Measurements from ENCODE around the gene NR5A2. TPM values are rescaled to one million over a fixed set of nuclear protein-coding genes. Genes with fewer than 3 reads are reported as not detected.

Gene NR5A2
- 1 to 10 TPM; 3.8 to 9.0 (median 4.5) TPM for total RNA-seq

GRCh38 chr1:200027264-200027823 lies at the start of gene NR5A2:
NR5A2 (plus strand) TSS chr1:200027710; CDS start chr1:200027848, 138 bp downstream.
- WGBS, 2 donors = 91% methylated on average over 1 of the region's 1 CpG
- peaks cover 0 to 66% of the 10 kb centered on the region in 2 donors for H3K27me3 ChIP-seq

DNA sequence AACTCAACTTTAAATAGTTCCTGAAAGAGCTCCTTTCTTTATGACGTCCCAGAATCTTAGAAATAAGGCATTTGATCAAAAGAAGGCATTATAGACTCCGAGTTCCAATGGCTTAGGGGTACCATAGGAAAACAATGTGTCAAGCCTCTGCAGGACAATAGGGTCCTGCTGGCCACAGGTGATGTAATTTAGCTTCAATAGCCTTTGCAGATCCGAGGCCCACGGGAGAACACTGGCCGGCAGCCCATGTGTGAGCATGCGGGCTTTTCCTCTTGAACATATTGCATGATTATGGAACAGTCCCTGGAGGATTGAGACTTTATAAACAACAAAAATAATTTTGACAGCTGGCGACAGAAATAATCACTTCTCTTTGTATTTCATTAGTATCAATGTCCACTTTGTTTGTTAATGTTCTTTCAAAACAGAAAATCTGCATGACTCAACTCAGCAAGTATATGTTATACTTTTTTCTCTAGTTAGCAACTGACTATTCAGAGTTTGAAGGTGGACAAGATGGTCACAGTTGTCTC lies 49.0 kb upstream of the NR5A2 start:
- Histone ChIP-seq H3K27me3 (no peaks in the 10 kb centered on the region), H3K27ac (no peak overlapping the region), H3K9me3 (no peaks in the 10 kb centered on the region), H3K4me1 (no peaks in the 10 kb centered on the region), H3K36me3 (no peaks in the 10 kb centered on the region), H3K4me3 (no peak overlapping the region)
- WGBS, 2 donors = 33 to 35% methylated on average over 7 of the region's 7 CpGs
- TF ChIP-seq EP300 (IDR thresholded peaks at IDR 0.05) (no peak), CTCF (IDR thresholded peaks at IDR 0.05) (no peak), POLR2A (IDR thresholded peaks at IDR 0.05) (no peak)
- no peak for DNase-seq (ENCODE audit: low spot score in 2 of 2)

More at GRCh38 chr1:200027264-200027823, at the start of gene NR5A2:
- no peak within 1 kb of the TSS for H3K27ac ChIP-seq
- TF ChIP-seq CTCF (IDR thresholded peaks at IDR 0.05) (no peak), EP300 (IDR thresholded peaks at IDR 0.05) (no peak), POLR2A (IDR thresholded peaks at IDR 0.05) (no peak)
- H3K4me3 ChIP-seq = peak within 1 kb of the TSS in 1 of 4 donors; percentile 42
- no peak for DNase-seq (ENCODE audit: low spot score in 2 of 2)
- H3K4me1 ChIP-seq = peaks cover 0 to 15% (median 0%) of the 10 kb centered on the region in 4 donors
- H3K36me3 ChIP-seq = no peaks in the 10 kb centered on the region
- H3K9me3 ChIP-seq = no peaks in the 10 kb centered on the region

GRCh38 chr1:199979071-199979470 lies 48.4 kb upstream of the NR5A2 start:
- no peak for DNase-seq (ENCODE audit: low spot score in 2 of 2)
- no peaks in the 10 kb centered on the region for H3K36me3 ChIP-seq
- no peak overlapping the region for H3K4me3 ChIP-seq
- no peaks in the 10 kb centered on the region for H3K9me3 ChIP-seq
- no peaks in the 10 kb centered on the region for H3K4me1 ChIP-seq
- TF ChIP-seq CTCF (IDR thresholded peaks at IDR 0.05) (no peak), POLR2A (IDR thresholded peaks at IDR 0.05) (no peak), EP300 (IDR thresholded peaks at IDR 0.05) (no peak)
- no peaks in the 10 kb centered on the region for H3K27me3 ChIP-seq
- 90 to 91% methylated on average over 1 of the region's 1 CpG for WGBS, 2 donors
- H3K27ac ChIP-seq = no peak overlapping the region

GRCh38 chr1:199981584-199981983 lies 45.9 kb upstream of the NR5A2 start:
- H3K27me3 ChIP-seq = no peaks in the 10 kb centered on the region
- no peaks in the 10 kb centered on the region for H3K9me3 ChIP-seq
- no peaks in the 10 kb centered on the region for H3K4me1 ChIP-seq
- H3K27ac ChIP-seq = no peak overlapping the region
- no peak for TF ChIP-seq POLR2A (IDR thresholded peaks at IDR 0.05)
- no peak for TF ChIP-seq CTCF (IDR thresholded peaks at IDR 0.05)
- TF ChIP-seq EP300 (IDR thresholded peaks at IDR 0.05) = no peak
- DNase-seq (ENCODE audit: low spot score in 2 of 2) = no peak
- H3K36me3 ChIP-seq = no peaks in the 10 kb centered on the region
- no peak overlapping the region for H3K4me3 ChIP-seq
- 97 to 100% methylated on average over 1 of the region's 1 CpG for WGBS, 2 donors

DNA sequence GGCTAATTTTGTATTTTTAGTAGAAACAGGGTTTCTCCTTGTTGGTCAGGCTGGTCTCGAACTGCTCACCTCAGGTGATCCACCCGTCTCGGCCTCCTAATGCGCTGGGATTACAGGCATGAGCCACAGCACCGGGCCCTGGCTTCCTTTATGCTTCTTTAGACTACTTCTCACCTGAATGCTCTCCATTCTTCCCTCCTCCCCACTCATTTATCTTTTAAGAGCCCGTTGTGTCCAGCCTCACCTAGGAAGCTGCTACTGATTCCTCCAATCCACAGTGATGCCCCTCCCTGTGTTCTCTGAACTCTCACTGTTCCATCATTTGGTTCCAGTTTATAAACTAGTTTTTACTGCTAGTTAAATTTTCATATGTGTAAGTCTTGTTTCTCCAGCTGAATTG lies 44.9 kb upstream of the NR5A2 start:
- DNase-seq (ENCODE audit: low spot score in 2 of 2) = no peak
- no peak overlapping the region for H3K27ac ChIP-seq
- no peaks in the 10 kb centered on the region for H3K4me1 ChIP-seq
- H3K9me3 ChIP-seq = no peaks in the 10 kb centered on the region
- no peak overlapping the region for H3K4me3 ChIP-seq
- H3K36me3 ChIP-seq = no peaks in the 10 kb centered on the region
- no peaks in the 10 kb centered on the region for H3K27me3 ChIP-seq
- WGBS, 2 donors = 86 to 92% methylated on average over 6 of the region's 6 CpGs
- TF ChIP-seq CTCF (IDR thresholded peaks at IDR 0.05) (no peak), EP300 (IDR thresholded peaks at IDR 0.05) (no peak), POLR2A (IDR thresholded peaks at IDR 0.05) (no peak)
